ENCODE data around the gene LSS. TPM values are rescaled to one million over a fixed set of nuclear protein-coding genes. Genes with fewer than 3 reads are reported as not detected.

The LSS gene
- total and polyA plus RNA-seq, 10 of the 15 experiments (the other 5 are each of a cell fraction or from before 2014, with no cell fraction given), result 2.9 to 82.4 (median 27.5) TPM

GRCh38 chr21:46207920-46208591, 20.5 kb downstream of the LSS start (continued):
- TF ChIP-seq SMAD1 (IDR thresholded peaks at IDR 0.05; ENCODE audit: low read depth, partially characterized antibody), result no peak

DNA sequence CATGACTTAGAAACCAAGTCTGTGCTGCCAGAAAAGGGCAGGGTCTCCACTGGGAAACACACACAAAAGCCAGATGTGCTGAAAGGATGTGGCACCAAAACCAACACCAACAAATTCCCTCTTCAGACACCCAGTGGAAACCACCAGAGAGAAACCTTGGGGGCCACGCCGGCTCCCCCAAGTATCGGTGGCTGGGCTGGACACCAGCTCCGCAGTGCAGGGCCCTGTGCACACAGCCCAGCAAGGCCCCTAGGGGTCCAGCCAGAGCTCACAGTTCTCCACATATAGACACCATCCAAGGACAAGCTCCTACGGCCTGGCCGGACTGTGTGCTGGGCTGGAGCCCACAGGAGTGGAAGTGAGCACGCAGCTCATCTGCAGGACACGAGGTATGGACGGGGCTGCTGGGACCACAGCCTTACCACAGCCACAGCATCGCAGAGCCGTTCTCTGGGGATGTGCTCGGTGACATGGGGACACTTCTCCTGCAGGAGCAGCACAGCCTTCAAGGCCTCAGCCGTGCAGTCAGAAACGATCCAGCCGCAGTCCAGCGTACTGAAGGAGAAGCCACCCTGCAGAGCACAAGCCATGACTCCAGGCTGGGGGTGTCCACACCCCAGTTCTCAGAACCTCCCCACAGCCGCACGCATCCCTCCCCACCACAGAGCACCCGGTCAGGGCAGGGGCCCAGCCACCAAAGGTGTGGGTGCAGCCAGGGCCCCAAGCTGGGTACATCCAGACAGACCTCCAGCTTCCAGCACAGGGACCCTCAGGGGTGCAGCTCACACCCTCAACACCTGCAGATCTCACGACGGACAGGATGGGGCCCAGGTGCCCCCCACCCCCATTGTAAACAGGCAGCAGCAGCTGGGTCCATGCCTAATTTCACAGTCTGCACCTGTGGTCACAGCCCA, 21.3 kb downstream of the LSS start:
- DNase-seq (ENCODE audit: low read depth, low spot score), result no peak

More for the DNA sequence above, 21.3 kb downstream of the LSS start:
- intact Hi-C loops (cut with micrococcal nuclease; ENCODE audit: unreplicated experiment), result no loop called here
- TF ChIP-seq RAD21 (IDR thresholded peaks at IDR 0.05; ENCODE audit: insufficient read depth, low read depth, low read length) (no peak), STAT1 (conservative IDR thresholded peaks at IDR 0.05) (no peak), MTA3 (IDR thresholded peaks at IDR 0.05; ENCODE audit: borderline replicate concordance, low read length) (no peak), SMAD5 (IDR thresholded peaks at IDR 0.05; ENCODE audit: low read depth) (no peak), MYC (IDR thresholded peaks at IDR 0.05; ENCODE audit: insufficient read depth, insufficient read length, insufficient replicate concordance, low read length, severe bottlenecking) (no peak), ZNF217 (IDR thresholded peaks at IDR 0.05) (no peak), FOXM1 (IDR thresholded peaks at IDR 0.05; ENCODE audit: low read depth, low read length) (no peak), ATF7 (IDR thresholded peaks at IDR 0.05; ENCODE audit: low read depth) (no peak)
- H2AFZ ChIP-seq (ENCODE audit: control insufficient read depth, low read depth, low read length), result no peak overlapping the region
- H3K9ac ChIP-seq (ENCODE audit: control insufficient read depth, insufficient read depth, low read length), result no peak overlapping the region
- H3K4me1 ChIP-seq (ENCODE audit: control insufficient read depth, insufficient read depth, low read length), result no peaks in the 10 kb centered on the region
- no peaks in the 10 kb centered on the region for H3K79me2 ChIP-seq (ENCODE audit: control insufficient read depth, insufficient read depth, low read length)
- no peaks in the 10 kb centered on the region for H3K27me3 ChIP-seq (replicated peaks in 1 of 2; ENCODE audit: control insufficient read depth in 2 of 2, insufficient read depth in 2 of 2, low read length in 1 of 2)
- H4K20me1 ChIP-seq (ENCODE audit: control insufficient read depth, insufficient read depth), result no peaks in the 10 kb centered on the region
- peaks cover 0 to 8% of the 10 kb centered on the region in 2 experiments; a peak in 3 of 4 replicates for H3K36me3 ChIP-seq (ENCODE audit: control insufficient read depth in 2 of 2, insufficient read depth in 2 of 2, low read length in 1 of 2)
- no peak for ATAC-seq
- no peak for FAIRE-seq
- ChIA-PET CTCF (no interaction called here), SMC1A (ENCODE audit: uncharacterized antibody, unreplicated experiment) (no interaction called here), RAD21 (ENCODE audit: unreplicated experiment) (no interaction called here), POLR2A (no interaction called here)
- no peak overlapping the region for H3K4me2 ChIP-seq (ENCODE audit: control insufficient read depth, insufficient read depth)
- in situ Hi-C loops (cut with MboI), result no loop called here
- H3K4me3 ChIP-seq, result no peak overlapping the region
- 95% methylated on average over 19 of the region's 21 CpGs for whole genome bisulfite sequencing (ENCODE audit: insufficient coverage, insufficient replicate concordance, low lambda C conversion rate, missing lambda C conversion rate)
- no peaks in the 10 kb centered on the region for H3K9me3 ChIP-seq (replicated peaks; ENCODE audit: control insufficient read depth, insufficient read depth, low read length)
- H3K27ac ChIP-seq (ENCODE audit: control insufficient read depth, insufficient read depth), result no peak overlapping the region
- BruUV-seq (replicated peaks), result no TSS peak

All from GM12878 (cell line).